ENCODE data around the gene RPL28. TPM values are rescaled to one million over a fixed set of nuclear protein-coding genes. Genes with fewer than 3 reads are reported as not detected.

The RPL28 gene
- total and polyA plus RNA-seq, 2 of the 13 experiments (the other 11 are each of a cell fraction or from before 2014, with no cell fraction given) = 105 to 420 TPM

- TF ChIP-seq MNT (IDR thresholded peaks at IDR 0.05) (peak; percentile 54; the same call in 1 of the 2 replicates), SKI (IDR thresholded peaks at IDR 0.05; ENCODE audit: partially characterized antibody) (peak; percentile 14), GATA4 (IDR thresholded peaks at IDR 0.05; ENCODE audit: borderline replicate concordance, low read depth) (no peak), NCOA5 (CRISPR knock-in tag; IDR thresholded peaks at IDR 0.05) (no peak), PRDM15 (CRISPR knock-in tag; IDR thresholded peaks at IDR 0.05) (no peak), ZNF24 (IDR thresholded peaks at IDR 0.05) (no peak), IRF2 (CRISPR knock-in tag; IDR thresholded peaks at IDR 0.05) (no peak), ZNF292 (CRISPR knock-in tag; IDR thresholded peaks at IDR 0.05; ENCODE audit: borderline replicate concordance, low read depth) (no peak), ZNF10 (CRISPR knock-in tag; IDR thresholded peaks at IDR 0.05; ENCODE audit: borderline replicate concordance, low read depth) (no peak), MXD4 (CRISPR knock-in tag; IDR thresholded peaks at IDR 0.05) (no peak; the same call in 1 of the 2 replicates), SMAD9 (CRISPR knock-in tag; IDR thresholded peaks at IDR 0.05) (no peak), ZNF18 (CRISPR knock-in tag; IDR thresholded peaks at IDR 0.05; ENCODE audit: insufficient replicate concordance) (no peak), RBFOX2 (IDR thresholded peaks at IDR 0.05; ENCODE audit: low read depth, low read length) (no peak), KDM2A (CRISPR knock-in tag; IDR thresholded peaks at IDR 0.05; ENCODE audit: borderline replicate concordance, low read depth) (no peak; the same call in 1 of the 2 replicates), ZBTB2 (CRISPR knock-in tag; IDR thresholded peaks at IDR 0.05; ENCODE audit: low read depth) (no peak), DR1 (CRISPR knock-in tag; IDR thresholded peaks at IDR 0.05) (no peak), JARID2 (CRISPR knock-in tag; IDR thresholded peaks at IDR 0.05; ENCODE audit: insufficient replicate concordance) (no peak), HCFC1 (IDR thresholded peaks at IDR 0.05; ENCODE audit: low read depth, low read length) (no peak), ZBTB1 (CRISPR knock-in tag; IDR thresholded peaks at IDR 0.05; ENCODE audit: borderline replicate concordance) (no peak)
These were observed 46.4 kb upstream of the RPL28 start, which contains the start of gene KMT5C (continued) for GRCh38 chr19:55339105-55339888.

All from HepG2 (cell line).